ENCODE data around the gene RASGRF2. TPM values are rescaled to one million over a fixed set of nuclear protein-coding genes. Genes with fewer than 3 reads are reported as not detected.
A peak's percentile ranks its signal among the peaks of the same experiment; 100 is the strongest.

The RASGRF2 gene, protein sequence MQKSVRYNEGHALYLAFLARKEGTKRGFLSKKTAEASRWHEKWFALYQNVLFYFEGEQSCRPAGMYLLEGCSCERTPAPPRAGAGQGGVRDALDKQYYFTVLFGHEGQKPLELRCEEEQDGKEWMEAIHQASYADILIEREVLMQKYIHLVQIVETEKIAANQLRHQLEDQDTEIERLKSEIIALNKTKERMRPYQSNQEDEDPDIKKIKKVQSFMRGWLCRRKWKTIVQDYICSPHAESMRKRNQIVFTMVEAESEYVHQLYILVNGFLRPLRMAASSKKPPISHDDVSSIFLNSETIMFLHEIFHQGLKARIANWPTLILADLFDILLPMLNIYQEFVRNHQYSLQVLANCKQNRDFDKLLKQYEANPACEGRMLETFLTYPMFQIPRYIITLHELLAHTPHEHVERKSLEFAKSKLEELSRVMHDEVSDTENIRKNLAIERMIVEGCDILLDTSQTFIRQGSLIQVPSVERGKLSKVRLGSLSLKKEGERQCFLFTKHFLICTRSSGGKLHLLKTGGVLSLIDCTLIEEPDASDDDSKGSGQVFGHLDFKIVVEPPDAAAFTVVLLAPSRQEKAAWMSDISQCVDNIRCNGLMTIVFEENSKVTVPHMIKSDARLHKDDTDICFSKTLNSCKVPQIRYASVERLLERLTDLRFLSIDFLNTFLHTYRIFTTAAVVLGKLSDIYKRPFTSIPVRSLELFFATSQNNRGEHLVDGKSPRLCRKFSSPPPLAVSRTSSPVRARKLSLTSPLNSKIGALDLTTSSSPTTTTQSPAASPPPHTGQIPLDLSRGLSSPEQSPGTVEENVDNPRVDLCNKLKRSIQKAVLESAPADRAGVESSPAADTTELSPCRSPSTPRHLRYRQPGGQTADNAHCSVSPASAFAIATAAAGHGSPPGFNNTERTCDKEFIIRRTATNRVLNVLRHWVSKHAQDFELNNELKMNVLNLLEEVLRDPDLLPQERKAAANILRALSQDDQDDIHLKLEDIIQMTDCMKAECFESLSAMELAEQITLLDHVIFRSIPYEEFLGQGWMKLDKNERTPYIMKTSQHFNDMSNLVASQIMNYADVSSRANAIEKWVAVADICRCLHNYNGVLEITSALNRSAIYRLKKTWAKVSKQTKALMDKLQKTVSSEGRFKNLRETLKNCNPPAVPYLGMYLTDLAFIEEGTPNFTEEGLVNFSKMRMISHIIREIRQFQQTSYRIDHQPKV (N-terminal part only)
- polyA plus RNA-seq (2013) = 93.8 and 95.6 TPM in 2 replicates

DNA sequence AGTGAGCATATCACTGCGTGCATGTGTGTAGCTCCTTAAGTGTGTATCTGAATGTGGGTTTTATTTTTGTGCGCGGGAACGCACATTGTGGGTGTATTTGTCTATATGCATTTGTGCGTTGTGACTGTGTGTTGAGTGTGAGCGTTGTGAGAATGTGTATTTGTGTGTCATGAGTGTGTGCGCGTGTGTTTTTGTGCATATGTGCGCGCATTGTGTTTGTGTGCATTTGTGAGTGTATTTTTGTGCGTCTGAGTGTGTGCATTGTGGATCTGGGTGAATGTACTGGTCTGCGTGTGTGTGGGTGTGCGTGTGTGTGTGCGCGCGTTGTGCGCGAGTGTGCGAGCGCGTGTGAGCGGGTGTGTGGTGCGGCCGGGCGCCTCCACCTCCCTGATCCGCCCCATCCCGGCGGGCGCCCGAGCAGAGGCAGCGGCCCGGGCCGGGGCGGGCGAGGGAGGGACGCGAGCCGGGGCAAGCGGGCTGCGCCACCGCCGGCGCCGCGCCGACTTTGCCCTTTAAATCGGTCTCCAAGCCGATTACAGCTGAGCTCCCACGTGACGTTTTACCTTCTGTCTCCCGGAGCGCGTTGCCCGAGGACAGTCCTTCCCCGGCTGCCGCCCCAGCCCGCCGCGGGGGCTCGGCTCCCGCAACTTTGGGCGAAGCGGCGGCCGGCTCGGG lies at the start of gene RASGRF2:
RASGRF2 (plus strand) TSS at position 596 of the 675 bp plus-strand sequence. CDS start 376 bp downstream, outside the sequence.
- Histone ChIP-seq H3K79me2 (ENCODE audit: control insufficient read depth, insufficient read depth, low read length, poor library complexity) (peaks cover 26% of the 10 kb centered on the region), H3K14ac (ENCODE audit: low read length) (peak within 1 kb of the TSS; percentile 99), H3K9me3 (ENCODE audit: insufficient read depth, low read depth, low read length) (peaks cover 2% of the 10 kb centered on the region), H3K4me3 (ENCODE audit: low read depth, low read length) (peak within 1 kb of the TSS; percentile 99), H2BK120ac (ENCODE audit: insufficient read depth, low read length, poor library complexity) (peak within 1 kb of the TSS; percentile 96), H2BK12ac (ENCODE audit: low read length) (peak within 1 kb of the TSS; percentile 85), H4K12ac (ENCODE audit: low read depth, low read length) (peak within 1 kb of the TSS; percentile 61), H3K79me1 (ENCODE audit: low read length) (peaks cover 37% of the 10 kb centered on the region), H3K4me2 (ENCODE audit: low read length) (peak within 1 kb of the TSS; percentile 93), H2BK5ac (ENCODE audit: low read depth, low read length, poor library complexity) (peak within 1 kb of the TSS; percentile 99), H4K8ac (ENCODE audit: low read depth, low read length) (peak within 1 kb of the TSS; percentile 95), H3K23ac (ENCODE audit: low read length) (peak within 1 kb of the TSS; percentile 99), H3K36me3 (ENCODE audit: control insufficient read depth in 1 of 2, insufficient read depth in 2 of 2, low read length in 2 of 2) (peaks cover 0 to 2% of the 10 kb centered on the region in 2 experiments), H3K4ac (ENCODE audit: low read depth, low read length) (peak within 1 kb of the TSS; percentile 94), H4K91ac (ENCODE audit: low read depth, low read length) (peak within 1 kb of the TSS; percentile 100), H3K27me3 (ENCODE audit: insufficient read depth, low read length) (no peaks in the 10 kb centered on the region), H3K18ac (ENCODE audit: low read length) (peak within 1 kb of the TSS; percentile 100), H3K4me1 (ENCODE audit: control insufficient read depth in 1 of 2, insufficient read depth in 2 of 2, low read length in 2 of 2) (peaks cover 5 to 12% of the 10 kb centered on the region in 2 experiments), H2AK5ac (ENCODE audit: low read length) (peak within 1 kb of the TSS; percentile 88), H2AFZ (ENCODE audit: insufficient read depth, low read length, poor library complexity) (peak within 1 kb of the TSS; percentile 65), H3K9ac (ENCODE audit: low read length) (peak within 1 kb of the TSS; percentile 93), H3K27ac (ENCODE audit: low read depth, low read length) (peak within 1 kb of the TSS; percentile 89)
- WGBS (ENCODE audit: extremely low coverage, insufficient coverage, insufficient read length) = no CpG with 5 or more reads among the region's 66 CpGs
- peak; percentile 88 to 89 for DNase-seq

- Histone ChIP-seq H3K4ac (ENCODE audit: low read depth, low read length) (no peak overlapping the region), H3K14ac (ENCODE audit: low read length) (no peak overlapping the region), H3K79me2 (ENCODE audit: control insufficient read depth, insufficient read depth, low read length, poor library complexity) (no peaks in the 10 kb centered on the region), H3K18ac (ENCODE audit: low read length) (no peak overlapping the region), H2BK120ac (ENCODE audit: insufficient read depth, low read length, poor library complexity) (no peak overlapping the region), H3K9me3 (ENCODE audit: insufficient read depth, low read depth, low read length) (peaks cover 2% of the 10 kb centered on the region), H3K23ac (ENCODE audit: low read length) (no peak overlapping the region), H2BK5ac (ENCODE audit: low read depth, low read length, poor library complexity) (no peak overlapping the region), H3K27ac (ENCODE audit: low read depth, low read length) (no peak overlapping the region), H3K27me3 (ENCODE audit: insufficient read depth, low read length) (no peaks in the 10 kb centered on the region), H3K4me1 (ENCODE audit: control insufficient read depth in 1 of 2, insufficient read depth in 2 of 2, low read length in 2 of 2) (no peaks in the 10 kb centered on the region), H3K4me2 (ENCODE audit: low read length) (no peak overlapping the region), H2BK12ac (ENCODE audit: low read length) (no peak overlapping the region), H4K12ac (ENCODE audit: low read depth, low read length) (no peak overlapping the region), H4K8ac (ENCODE audit: low read depth, low read length) (no peak overlapping the region), H3K4me3 (ENCODE audit: low read depth, low read length) (no peak overlapping the region), H3K79me1 (ENCODE audit: low read length) (no peaks in the 10 kb centered on the region), H4K91ac (ENCODE audit: low read depth, low read length) (no peak overlapping the region), H2AK5ac (ENCODE audit: low read length) (no peak overlapping the region), H2AFZ (ENCODE audit: insufficient read depth, low read length, poor library complexity) (no peak overlapping the region), H3K9ac (ENCODE audit: low read length) (no peak overlapping the region), H3K36me3 (ENCODE audit: control insufficient read depth in 1 of 2, insufficient read depth in 2 of 2, low read length in 2 of 2) (no peaks in the 10 kb centered on the region)
- no peak for DNase-seq
- no CpG with 5 or more reads among the region's 3 CpGs for WGBS (ENCODE audit: extremely low coverage, insufficient coverage, insufficient read length)
Measured at GRCh38 chr5:80912479-80912878, 47.7 kb upstream of the RASGRF2 start.

DNA sequence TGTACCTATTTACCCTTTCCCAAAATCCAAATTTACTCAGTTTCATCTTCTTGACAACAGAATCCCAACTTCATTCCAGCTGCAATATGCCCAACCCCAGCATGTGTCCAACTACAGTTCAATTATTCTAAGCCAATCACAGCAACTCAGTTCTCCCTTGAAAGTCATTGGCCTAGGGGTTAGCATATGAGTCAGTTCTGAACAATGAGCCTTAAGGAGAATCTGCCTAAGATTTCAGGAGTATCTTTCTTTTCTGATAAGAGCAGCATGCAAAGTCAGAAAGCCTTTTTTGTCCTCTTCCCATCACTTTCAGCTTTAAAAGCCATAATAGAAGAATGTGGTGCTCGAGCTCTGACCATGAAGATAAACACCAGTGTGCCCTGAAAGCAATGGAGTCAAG lies 44.4 kb upstream of the RASGRF2 start:
- H3K14ac ChIP-seq (ENCODE audit: low read length) = no peak overlapping the region
- H3K27ac ChIP-seq (ENCODE audit: low read depth, low read length) = no peak overlapping the region
- H2BK12ac ChIP-seq (ENCODE audit: low read length) = no peak overlapping the region
- H2AFZ ChIP-seq (ENCODE audit: insufficient read depth, low read length, poor library complexity) = no peak overlapping the region
- peaks cover 1% of the 10 kb centered on the region for H3K79me1 ChIP-seq (ENCODE audit: low read length)
- no peak overlapping the region for H2BK5ac ChIP-seq (ENCODE audit: low read depth, low read length, poor library complexity)
- H3K4me2 ChIP-seq (ENCODE audit: low read length) = no peak overlapping the region
- peaks cover 2% of the 10 kb centered on the region for H3K9me3 ChIP-seq (ENCODE audit: insufficient read depth, low read depth, low read length)
- no CpG with 5 or more reads among the region's 1 CpG for WGBS (ENCODE audit: extremely low coverage, insufficient coverage, insufficient read length)
- no peak overlapping the region for H3K4me3 ChIP-seq (ENCODE audit: low read depth, low read length)
- no peak overlapping the region for H4K8ac ChIP-seq (ENCODE audit: low read depth, low read length)
- H2BK120ac ChIP-seq (ENCODE audit: insufficient read depth, low read length, poor library complexity) = no peak overlapping the region
- no peak overlapping the region for H3K4ac ChIP-seq (ENCODE audit: low read depth, low read length)
- H3K36me3 ChIP-seq (ENCODE audit: control insufficient read depth in 1 of 2, insufficient read depth in 2 of 2, low read length in 2 of 2) = no peaks in the 10 kb centered on the region
- H3K79me2 ChIP-seq (ENCODE audit: control insufficient read depth, insufficient read depth, low read length, poor library complexity) = no peaks in the 10 kb centered on the region
- DNase-seq = peak; percentile 11 to 73
- H3K4me1 ChIP-seq (ENCODE audit: control insufficient read depth in 1 of 2, insufficient read depth in 2 of 2, low read length in 2 of 2) = no peaks in the 10 kb centered on the region
- H3K18ac ChIP-seq (ENCODE audit: low read length) = no peak overlapping the region
- no peak overlapping the region for H4K12ac ChIP-seq (ENCODE audit: low read depth, low read length)
- no peak overlapping the region for H3K9ac ChIP-seq (ENCODE audit: low read length)
- H3K27me3 ChIP-seq (ENCODE audit: insufficient read depth, low read length) = no peaks in the 10 kb centered on the region
- H2AK5ac ChIP-seq (ENCODE audit: low read length) = no peak overlapping the region
- no peak overlapping the region for H3K23ac ChIP-seq (ENCODE audit: low read length)
- H4K91ac ChIP-seq (ENCODE audit: low read depth, low read length) = no peak overlapping the region

Data from trophoblast cell (in vitro differentiated cells and primary cell).